ENCODE measurements around the gene RFX2. TPM values are rescaled to one million over a fixed set of nuclear protein-coding genes. Genes with fewer than 3 reads are reported as not detected.
A peak's percentile ranks its signal among the peaks of the same experiment; 100 is the strongest.
"Not testable (repeated sequence)": the region's sequence is repeated elsewhere in the genome, so short reads cannot be mapped to it uniquely, and the experiment has no call there.

The RFX2 gene
- total RNA-seq, 1 donor from 2014 or later: 4.0 TPM

DNA sequence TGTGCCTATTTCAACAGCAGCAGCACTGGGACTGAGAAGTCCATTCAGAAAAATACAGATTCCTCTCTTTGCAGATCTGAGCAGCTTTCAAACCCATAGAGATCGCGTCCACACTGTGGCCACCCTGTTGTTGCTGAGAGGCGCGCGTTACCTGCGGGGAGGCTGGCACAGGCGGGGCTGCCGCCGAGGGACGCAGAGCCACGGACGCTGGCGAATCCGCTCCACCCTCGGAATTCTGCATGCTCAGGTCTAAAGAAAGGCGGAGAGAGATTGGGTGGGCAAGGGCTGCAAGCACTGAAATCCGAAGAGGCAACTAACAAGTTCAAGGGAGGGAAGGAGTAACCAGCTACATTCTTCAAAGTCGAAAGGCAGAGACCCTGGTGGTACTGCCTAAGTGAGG is 63.0 kb downstream of the RFX2 start:
- no peak for DNase-seq (ENCODE audit: low spot score)
- intact Hi-C loops (cut with DNase I): loop anchor here (5.0 kb wide), 1 partner anchor 250 kb away; no protein-coding TSS in a partner anchor

DNA sequence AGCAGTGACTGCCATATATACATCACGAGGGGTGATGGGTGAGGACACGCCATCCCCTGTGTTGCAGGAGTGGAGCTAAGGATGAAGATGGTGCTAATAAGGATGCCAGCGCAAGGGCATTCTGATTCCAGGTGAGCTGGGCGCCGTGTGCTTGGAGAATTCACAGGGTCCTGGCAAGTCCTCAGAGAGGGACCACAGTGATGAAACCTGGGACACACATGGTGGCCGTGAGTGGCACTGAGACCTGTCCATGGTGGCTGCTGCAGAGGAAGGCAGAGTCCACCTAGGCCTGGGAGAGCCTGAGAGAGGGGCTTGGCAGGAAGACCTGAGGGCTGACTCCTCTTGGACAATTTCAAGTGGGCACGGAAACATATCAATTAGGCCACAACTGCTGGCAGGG is 65.2 kb downstream of the RFX2 start:
- peak; percentile 26 for DNase-seq (ENCODE audit: low spot score)
- intact Hi-C loops (cut with DNase I): loop anchor here (5.0 kb wide), 1 partner anchor 252 kb away; no protein-coding TSS in a partner anchor

DNA sequence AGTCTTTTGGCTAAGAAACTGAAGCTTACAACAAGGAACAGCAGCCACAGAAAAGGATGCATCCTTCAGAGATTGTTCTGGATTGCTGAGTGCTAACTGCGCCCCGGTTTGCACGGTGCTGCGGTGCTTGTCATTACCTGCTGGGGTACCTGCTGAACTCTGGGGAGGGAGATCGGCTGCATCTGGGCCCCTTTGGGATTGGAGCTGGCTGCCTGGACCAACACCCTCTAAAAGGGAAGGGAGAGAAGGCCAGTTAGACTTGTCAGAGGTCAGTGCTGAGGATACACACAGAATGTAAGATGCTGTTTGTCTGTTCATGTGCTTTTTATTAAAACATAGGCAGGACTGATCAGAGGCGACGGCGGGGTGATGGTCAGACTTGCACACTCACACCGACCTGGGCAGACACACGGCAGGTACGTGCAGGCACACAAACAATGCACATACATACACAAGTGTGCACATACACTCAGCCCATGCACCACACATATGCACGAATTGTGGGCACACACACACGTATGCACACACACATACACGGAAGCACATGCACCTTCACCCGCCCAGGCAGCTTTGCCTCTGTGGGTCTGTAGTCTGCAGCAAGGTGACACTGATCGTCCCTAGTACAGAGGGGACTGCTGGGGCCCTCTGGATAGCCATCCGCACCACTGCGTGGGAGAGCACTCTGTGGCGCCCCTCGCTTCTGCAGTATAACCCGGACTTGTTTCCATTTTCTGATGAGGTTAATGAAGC is 66.1 kb downstream of the RFX2 start:
- intact Hi-C loops (cut with DNase I): no loop called here
- peak; percentile 54 for DNase-seq (ENCODE audit: low spot score)

DNA sequence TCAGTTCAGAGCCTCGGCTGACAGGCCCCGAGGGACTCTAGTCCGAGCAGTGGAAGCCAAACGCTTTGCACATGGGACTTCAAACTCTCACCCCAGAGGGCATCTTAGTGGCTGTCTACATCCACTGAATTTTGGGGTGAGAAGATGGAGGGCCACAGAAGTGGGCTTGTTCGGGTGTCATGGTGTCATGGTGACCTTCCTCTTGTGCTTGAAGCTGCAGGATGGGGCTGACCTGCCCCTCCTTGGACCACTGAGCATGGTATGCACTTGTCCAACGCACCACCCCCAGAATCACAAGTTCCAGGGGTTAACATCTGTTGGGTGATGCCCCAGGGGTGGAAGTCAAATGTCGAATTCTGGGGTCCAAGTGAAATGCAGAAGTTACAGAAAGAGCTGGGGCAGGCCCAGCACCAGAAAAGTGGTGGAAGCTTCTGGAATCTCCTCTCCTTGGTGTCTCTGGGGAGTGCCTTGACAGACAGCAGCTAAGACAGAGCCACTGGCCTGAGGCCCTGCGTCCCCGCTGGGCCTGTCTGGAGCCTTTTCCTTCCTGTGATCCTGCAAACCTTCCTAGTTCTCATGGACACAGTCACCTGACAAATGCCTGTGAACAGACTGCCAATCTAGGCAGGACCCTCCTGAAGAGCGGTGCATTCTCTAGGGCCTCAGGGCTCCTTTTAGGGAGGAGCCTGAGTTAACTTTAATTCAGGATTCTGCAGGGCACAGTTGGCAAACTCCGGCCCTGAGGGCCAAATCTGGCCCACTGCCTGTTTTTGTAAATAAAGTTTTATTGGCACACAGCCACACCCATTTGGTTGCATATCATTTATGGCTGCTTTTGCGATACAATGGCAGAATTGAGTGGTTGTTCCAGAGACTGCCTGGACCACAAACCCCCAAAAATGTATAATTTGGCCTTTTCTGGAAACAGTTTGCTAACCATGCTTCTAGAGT is 67.2 kb downstream of the RFX2 start:
- intact Hi-C loops (cut with DNase I): no loop called here
- peak; percentile 58 for DNase-seq (ENCODE audit: low spot score)

DNA sequence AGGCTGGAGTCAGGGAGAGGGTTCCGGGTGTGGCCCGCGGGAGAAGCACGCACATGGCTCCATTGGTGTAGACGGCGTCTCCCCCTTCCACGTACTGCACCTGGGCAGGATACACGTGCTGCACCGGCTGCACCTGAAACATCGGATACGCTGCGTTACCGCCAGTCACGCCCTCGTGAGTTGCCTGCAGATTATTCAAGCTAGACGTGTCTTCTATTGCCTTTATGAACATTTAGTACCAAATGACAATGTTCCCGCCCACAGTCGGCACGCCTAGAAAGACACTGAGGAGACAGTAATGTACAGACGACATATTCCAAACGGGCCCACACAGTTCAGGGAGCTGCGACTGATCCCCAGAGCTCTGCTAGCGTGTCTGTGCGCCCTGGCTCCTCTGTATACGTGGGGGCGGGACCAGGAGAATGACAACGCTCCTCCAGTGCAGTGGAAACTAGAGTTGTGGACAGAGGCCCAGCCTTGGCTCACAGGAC is 68.3 kb downstream of the RFX2 start:
- intact Hi-C loops (cut with DNase I): no loop called here
- DNase-seq (ENCODE audit: low spot score): no peak

DNA sequence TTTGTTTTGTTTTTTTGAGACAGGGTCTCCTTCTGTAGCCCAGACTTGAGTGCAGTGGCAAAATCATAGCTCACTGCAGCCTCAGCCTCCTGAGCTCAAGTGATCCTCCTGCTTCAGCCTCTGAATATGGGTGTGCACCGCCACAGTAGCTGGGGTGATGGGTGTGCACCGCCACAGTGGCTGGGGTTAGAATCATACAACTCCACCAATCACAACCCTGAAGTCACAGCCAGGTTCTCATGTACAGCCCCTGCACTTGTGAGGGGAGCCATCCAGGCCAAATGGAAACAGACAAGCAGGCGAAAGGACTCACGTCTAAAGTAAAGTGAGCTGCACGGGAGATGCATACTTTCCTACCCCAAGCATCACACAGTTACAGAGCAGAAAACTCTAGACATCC is 69.2 kb downstream of the RFX2 start:
- intact Hi-C loops (cut with DNase I): no loop called here
- DNase-seq (ENCODE audit: low spot score): peak; percentile 19

DNA sequence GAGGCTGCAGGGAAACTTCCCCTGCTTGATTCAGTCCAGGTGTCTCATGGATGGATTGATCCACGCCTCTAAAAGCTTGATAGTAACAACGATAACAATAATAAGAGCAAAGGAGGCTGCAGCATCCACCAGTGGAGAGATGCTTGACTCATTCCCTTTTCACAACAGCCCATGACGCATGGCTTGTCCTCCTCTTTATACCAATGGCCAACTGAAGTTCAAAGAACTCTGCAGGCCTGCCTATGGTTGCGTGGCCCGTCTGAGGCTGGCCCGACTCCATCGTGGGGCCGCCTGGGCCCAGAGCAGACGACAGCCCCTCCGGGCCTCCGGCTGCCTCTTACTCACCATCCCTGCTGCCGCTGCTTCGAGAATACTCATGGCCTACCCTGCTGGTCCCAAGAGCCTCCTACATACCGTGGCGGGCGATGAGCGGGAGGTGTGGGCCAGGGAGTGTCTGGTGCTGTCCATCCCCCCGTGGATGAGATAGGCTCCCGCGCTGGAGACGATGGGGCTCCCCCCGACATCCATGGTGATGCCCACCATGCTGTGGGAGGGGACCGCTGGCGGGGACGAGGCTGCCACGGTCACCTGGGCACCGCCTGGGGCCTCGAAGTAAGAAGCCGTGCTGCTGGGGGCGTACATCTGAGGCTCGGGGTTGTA is 70.6 kb downstream of the RFX2 start:
- intact Hi-C loops (cut with DNase I): no loop called here
- DNase-seq (ENCODE audit: low spot score): peak; percentile 15

DNA sequence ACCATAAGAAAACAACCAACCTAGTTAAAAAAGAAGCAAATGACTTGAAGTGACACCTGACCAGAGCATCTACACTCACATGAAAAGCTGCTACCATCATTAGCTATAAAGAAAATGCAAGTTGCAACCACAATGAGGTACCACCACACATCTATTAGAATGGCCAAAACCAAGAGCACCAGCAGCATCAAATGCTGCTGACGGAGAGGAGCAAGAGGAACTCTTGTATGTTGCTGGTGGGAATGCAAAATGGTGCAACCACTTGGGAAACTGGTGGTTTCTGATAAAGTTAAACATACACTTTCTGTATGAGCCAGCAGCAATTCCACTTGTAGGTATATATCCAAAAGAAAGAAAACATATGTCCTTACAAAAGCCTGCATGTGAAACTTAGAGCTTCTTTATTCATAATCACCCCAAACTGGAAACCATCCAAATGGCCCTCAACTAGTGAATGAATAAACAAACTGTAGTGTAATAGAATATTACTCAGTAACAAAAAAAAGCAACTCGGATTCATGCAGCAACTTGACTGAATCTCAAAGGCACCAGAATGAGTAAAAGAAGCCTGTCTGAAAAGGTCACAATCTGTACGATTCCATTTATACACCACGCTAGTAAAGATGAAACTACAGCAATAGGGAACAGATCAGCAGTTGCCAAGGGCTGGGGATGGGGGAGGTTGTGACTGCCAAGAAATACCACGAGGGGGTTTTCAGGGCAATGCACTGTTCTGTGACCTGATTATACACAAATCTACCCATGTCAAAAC is 71.5 kb downstream of the RFX2 start:
- DNase-seq (ENCODE audit: low spot score): no peak
- intact Hi-C loops (cut with DNase I): no loop called here

DNA sequence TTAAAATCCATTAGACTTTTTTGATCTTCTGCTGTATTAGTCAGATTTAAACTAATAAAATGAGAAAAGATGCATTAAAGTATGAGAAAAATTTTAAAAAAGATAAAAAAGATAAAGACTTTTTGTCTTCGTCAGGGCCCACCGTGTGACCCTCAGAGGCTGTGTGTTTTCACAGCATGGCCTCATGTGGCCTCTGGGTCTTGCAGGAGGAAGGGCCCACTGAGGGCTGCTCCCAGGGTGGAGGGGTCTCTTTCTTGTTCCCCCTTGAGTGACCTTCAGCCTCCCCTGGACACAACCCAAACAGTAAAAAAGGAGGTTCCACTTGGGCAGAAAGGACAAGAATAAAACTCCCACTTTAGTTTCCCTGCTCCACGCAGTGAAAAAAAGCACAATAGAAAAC is 75.3 kb downstream of the RFX2 start:
- intact Hi-C loops (cut with DNase I): no loop called here
- peak; percentile 27 for DNase-seq (ENCODE audit: low spot score)

DNA sequence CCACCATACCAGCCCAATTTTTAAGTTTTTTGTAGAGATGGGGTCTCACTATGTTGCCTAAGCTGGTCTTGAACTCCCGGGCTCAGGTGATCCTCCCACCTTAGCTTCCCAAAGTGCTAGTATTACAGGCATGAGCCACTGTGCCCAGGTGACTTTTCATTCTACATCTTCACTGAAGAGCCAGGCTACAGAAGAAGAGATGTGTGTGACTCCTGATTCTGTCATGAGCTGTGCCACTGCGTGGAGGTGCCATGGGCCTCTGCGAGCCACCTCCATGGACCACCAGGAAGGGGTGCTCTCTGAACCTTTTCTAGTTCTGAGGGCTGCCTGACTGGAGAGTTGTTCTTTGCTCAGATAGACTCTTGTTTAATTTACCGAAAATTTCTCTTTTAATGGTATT is 75.8 kb downstream of the RFX2 start:
- DNase-seq (ENCODE audit: low spot score): no peak
- intact Hi-C loops (cut with DNase I): no loop called here

DNA sequence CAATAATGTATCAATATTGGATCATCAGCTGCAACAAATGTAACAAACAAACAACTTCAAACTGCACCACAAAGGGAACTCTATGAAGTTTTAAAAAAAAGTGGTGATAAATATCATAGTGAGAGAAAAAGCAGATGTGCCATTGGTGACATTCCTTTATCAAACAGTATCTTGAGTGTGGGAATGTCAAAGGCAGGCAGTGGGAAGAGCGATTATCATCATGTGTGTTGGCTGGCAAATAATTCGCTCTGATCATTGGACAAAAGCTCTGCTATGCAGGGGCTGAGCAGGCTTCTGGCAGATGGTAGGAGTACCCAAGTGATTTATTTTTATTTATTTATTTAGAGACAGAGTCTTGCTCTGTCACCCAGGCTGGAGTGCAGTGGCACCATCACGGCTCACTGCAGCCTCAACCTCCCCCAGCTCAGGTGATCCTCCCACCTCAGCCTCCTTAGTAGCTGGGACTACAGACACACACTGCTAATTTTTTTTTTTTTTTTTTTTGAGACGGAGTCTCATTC is 76.5 kb downstream of the RFX2 start:
- DNase-seq (ENCODE audit: low spot score): no peak
- intact Hi-C loops (cut with DNase I): no loop called here

DNA sequence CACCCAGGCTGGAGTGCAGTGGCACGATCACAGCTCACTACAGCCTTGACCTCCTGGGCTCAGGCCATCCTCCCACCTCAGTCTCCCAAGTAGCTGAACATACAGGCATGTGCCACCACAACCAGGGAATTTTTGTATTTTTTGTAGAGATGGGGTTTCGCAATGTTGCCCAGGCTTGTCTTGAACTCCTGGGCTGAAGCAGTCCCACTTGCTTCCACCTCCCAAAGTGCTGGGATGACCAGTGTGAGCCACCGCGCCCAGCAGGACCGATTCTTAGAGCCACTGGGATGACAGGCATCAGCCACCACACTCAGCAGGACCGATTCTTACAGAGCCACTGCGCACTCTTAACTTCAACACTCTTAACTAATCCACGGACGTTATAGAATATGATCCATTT is 77.5 kb downstream of the RFX2 start:
- peak; percentile 47 for DNase-seq (ENCODE audit: low spot score)
- intact Hi-C loops (cut with DNase I): no loop called here

DNA sequence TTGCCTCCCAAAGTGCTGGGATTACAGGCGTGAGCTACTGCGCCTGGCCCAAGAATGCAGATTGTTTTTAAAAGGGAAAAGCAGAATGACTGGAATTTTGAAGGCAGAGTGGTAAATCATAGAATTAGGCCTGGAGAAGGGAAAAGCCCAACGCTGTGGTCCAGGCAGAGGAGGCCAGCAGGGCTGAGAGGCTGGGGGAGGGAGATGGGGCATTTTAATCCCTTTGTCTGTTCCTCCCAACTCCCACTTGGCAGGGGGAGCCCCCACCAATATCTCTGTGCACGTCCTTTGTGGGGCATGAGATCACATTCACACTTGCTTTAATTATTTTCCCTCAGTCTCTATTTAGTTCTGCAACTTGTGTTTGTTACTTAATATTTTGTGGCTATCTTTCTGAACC is 77.9 kb downstream of the RFX2 start:
- DNase-seq (ENCODE audit: low spot score): peak; percentile 19
- intact Hi-C loops (cut with DNase I): no loop called here

DNA sequence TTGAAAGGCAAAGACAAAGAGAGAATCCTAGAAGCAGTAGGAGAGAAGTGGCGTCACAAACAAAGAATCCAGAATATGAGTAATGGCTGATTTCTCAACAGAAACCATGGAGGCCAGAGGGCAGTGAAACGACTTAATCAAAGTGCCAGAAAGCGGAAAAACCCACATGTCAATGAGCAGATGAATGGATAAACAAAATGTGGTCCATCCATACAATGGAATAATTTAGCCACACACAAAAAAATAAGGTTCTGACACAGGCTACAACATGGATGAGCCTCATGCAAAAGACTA is 80.1 kb downstream of the RFX2 start:
- intact Hi-C loops (cut with DNase I): no loop called here
- DNase-seq (ENCODE audit: low spot score): no peak

DNA sequence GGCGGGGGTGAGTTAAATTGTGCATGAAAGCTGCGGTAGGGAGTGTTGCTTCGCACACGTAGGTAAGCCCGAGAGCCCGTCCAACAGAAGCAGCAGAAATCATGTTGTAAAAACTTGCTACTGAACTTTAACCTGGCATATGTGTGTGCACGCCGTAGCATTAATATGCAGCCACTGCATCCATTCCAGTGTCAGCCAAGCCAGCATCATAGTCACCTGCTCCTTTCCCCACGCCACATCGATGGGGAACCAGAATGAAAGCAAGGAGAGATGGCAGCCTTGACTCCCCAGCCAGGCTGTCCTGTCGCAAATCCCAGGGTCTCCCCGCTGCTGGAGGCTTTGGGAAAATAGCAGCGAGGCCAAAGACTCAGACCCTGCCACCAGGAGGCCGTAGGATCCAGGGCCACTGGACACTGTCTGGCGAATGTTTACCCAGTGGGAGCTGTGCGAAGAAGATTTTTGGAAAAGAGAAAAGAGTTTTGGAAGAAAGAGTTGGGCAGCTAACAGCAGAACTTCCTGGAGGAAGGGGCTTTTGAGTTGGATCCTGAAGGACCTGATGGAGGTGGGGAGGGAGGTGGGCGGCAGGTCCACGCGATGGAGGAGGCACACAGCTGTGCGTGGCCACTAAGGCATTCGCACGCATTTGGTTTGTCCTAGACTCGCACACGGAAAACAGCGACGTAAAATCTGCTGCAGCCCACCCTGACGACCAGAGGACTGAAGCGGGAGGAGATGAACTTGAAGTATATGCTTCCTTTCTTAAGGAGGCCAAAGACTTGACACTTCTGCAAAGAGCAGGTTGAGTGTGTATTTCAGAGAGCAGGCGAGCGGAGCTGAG is 83.7 kb downstream of the RFX2 start:
- intact Hi-C loops (cut with DNase I): no loop called here
- DNase-seq (ENCODE audit: low spot score): peak; percentile 35

DNA sequence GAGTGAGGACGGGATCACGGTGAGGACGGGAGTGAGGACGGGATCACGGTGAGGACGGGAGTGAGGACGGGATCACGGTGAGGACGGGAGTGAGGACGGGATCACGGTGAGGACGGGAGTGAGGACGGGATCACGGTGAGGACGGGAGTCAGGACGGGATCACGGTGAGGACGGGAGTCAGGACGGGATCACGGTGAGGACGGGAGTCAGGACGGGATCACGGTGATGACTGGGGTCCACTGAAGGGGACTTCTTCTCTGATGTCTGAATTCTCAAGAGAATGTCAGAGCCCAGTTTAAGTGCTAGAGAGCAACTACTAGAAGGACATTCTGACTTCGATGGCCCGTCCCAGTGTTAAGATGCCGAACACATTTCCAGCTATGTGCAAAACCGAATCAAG is 85.5 kb downstream of the RFX2 start:
- intact Hi-C loops (cut with DNase I); DNase-seq (ENCODE audit: low spot score): not testable (repeated sequence)

DNA sequence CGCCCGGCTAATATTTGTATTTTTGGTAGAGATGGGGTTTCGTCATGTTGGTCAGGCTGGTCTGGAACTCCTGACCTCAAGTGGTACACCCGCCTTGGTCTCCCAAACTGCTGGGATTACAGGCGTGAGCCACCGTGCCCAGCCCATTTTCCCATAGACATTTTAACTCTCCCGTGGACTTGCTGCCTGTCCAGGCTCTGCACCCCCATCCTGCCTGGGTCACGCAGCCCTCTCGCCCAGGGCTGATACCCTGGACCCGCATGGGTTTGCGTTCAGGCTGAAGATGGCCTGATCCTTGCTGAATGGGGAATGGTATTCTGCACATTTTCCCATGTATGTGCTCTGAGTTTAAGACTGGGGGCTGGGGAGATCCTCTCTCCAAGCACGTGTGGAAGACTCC is 86.4 kb downstream of the RFX2 start:
- intact Hi-C loops (cut with DNase I): loop anchor here (2.0 kb wide), 1 partner anchor 251 kb away; no protein-coding TSS in a partner anchor
- no peak for DNase-seq (ENCODE audit: low spot score)

DNA sequence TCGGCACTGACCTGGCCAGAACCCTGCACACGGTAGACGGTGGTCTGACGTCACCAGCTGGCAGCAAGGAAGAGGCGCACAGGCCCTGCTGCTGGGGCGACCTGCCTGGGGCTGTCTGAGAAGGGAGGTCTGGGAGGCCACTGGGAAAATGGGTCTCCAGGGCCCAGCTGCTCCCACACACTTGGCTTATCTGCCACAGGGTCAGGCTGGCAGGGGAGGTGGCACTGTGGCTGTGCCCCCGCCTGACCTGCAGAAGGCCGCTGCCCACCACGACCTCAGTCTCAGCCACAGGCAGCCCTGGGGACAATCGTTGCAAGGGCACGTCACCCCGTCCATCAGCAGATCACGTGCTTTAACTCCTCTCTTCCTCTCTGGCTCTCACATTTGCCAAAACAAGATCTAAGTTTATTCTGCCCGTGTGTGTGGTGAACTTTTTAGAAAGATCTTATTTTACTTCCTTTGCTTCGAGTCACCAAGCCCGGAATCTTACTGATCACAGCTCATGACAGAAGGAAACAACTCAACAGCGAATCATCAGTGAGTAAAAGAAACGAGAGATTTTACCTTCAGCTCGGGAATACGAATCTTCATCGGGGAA is 87.1 kb downstream of the RFX2 start:
- intact Hi-C loops (cut with DNase I): loop anchor here (2.0 kb wide), 1 partner anchor 250 kb away; no protein-coding TSS in a partner anchor

More for the DNA sequence above, 87.1 kb downstream of the RFX2 start:
- DNase-seq (ENCODE audit: low spot score): no peak
